Neural cell (in vitro differentiated cells): Measurements from ENCODE around the gene ZCCHC14. TPM values are rescaled to one million over a fixed set of nuclear protein-coding genes. Genes with fewer than 3 reads are reported as not detected.

Experiments
- H2AFZ ChIP-seq: fragments of 200-600, 300-800 bp; sonication (generic), shearing (Covaris generic); 2 replicates; pipeline ENCODE4 v1.6.0; 2014; ENCODE audit warnings: low read depth, mild to moderate bottlenecking, antibody characterized with exemption, low read length, moderate library complexity
- H3F3A ChIP-seq: fragments of 200-600 bp; shearing (Covaris generic); 2 replicates; pipeline ENCODE4 v1.6.1; 2016; ENCODE audit warnings: mild to moderate bottlenecking, moderate library complexity, mixed read lengths, antibody characterized with exemption, low read length; ENCODE audit not compliant: insufficient read depth, poor library complexity, severe bottlenecking
- H3K27ac ChIP-seq: fragments of 200-600, 300-800 bp; sonication (generic), shearing (Covaris generic); 2 replicates; pipeline ENCODE4 v1.5.1; 2014; ENCODE audit warnings: mild to moderate bottlenecking, low read length, moderate library complexity
- H3K27me3 ChIP-seq: fragments of 300-800, 200-600 bp; sonication (generic), shearing (Covaris generic); 2 replicates; pipeline ENCODE4 v1.6.0; 2014; ENCODE audit warnings: mild to moderate bottlenecking, low read depth, low read length, moderate library complexity; ENCODE audit not compliant: insufficient read depth
- H3K36me3 ChIP-seq: fragments of 300-800, 200-600 bp; sonication (generic), shearing (Covaris generic); 2 replicates; pipeline ENCODE4 v1.5.1; 2014; ENCODE audit warnings: mild to moderate bottlenecking, antibody characterized with exemption, low read length, moderate library complexity; ENCODE audit not compliant: insufficient read depth
- H3K4me2 ChIP-seq: fragments of 300-800, 200-600 bp; sonication (generic), shearing (Covaris generic); 2 replicates; pipeline ENCODE4 v1.6.0; 2014; ENCODE audit warnings: mild to moderate bottlenecking, low read length
- H3K4me3 ChIP-seq: fragments of 300-800, 200-600 bp; sonication (generic), shearing (Covaris generic); 2 replicates; pipeline ENCODE4 v1.5.1; 2014; ENCODE audit warnings: mild to moderate bottlenecking, low read length, moderate library complexity
- H3K79me2 ChIP-seq: fragments of 200-600 bp; shearing (Covaris generic); replicated peaks from 2 replicates; pipeline ENCODE4 v1.6.0; 2014; ENCODE audit warnings: mild to moderate bottlenecking, low read length, moderate library complexity; ENCODE audit not compliant: insufficient read depth
- H3K9ac ChIP-seq: fragments of 300-800, 200-600 bp; sonication (generic), shearing (Covaris generic); 2 replicates; pipeline ENCODE4 v1.6.1; 2016; ENCODE audit warnings: mild to moderate bottlenecking, low read length, mixed read lengths
- H3K9me2 ChIP-seq: fragments of 200-600 bp; shearing (Covaris generic); 2 replicates; pipeline ENCODE4 v1.6.1; 2016; ENCODE audit warnings: mild to moderate bottlenecking, low read length, mixed read lengths; ENCODE audit not compliant: insufficient read depth
- H3K9me3 ChIP-seq: fragments of 200-600, 300-800 bp; sonication (generic), shearing (Covaris generic); 2 replicates; pipeline ENCODE4 v1.6.1; 2016; ENCODE audit warnings: mild to moderate bottlenecking, mixed run types, low read length, moderate library complexity, mixed read lengths
- H4K20me1 ChIP-seq: fragments of 200-600 bp; shearing (Covaris generic); 2 replicates; pipeline ENCODE4 v1.6.1; 2016; ENCODE audit warnings: mild to moderate bottlenecking, mixed run types; ENCODE audit not compliant: insufficient read depth
- EP300 ChIP-seq: fragments of 450-650 bp; conservative IDR thresholded peaks from 2 replicates; pipeline ENCODE4 v1.6.1; 2014; ENCODE audit warnings: antibody characterized with exemption, mild to moderate bottlenecking, moderate library complexity; ENCODE audit not compliant: poor library complexity, severe bottlenecking
- EZH2 ChIP-seq: fragments of 200-600, 300-800 bp; shearing (Covaris generic), sonication (generic); IDR thresholded peaks from 2 replicates; pipeline ENCODE4 v1.6.1; 2014; ENCODE audit warnings: antibody characterized with exemption, low read length, borderline replicate concordance, mild to moderate bottlenecking; ENCODE audit not compliant: insufficient read depth, poor library complexity, severe bottlenecking
- MXI1 ChIP-seq: fragments of 450-650 bp; conservative IDR thresholded peaks from 2 replicates; pipeline ENCODE4 v1.6.1; 2014; ENCODE audit warnings: antibody characterized with exemption, mild to moderate bottlenecking; ENCODE audit not compliant: poor library complexity, severe bottlenecking
- POLR2AphosphoS5 ChIP-seq: IDR thresholded peaks from 2 replicates; pipeline ENCODE4 v1.6.1; 2012
- RAD21 ChIP-seq: fragments of 450-650 bp; conservative IDR thresholded peaks from 2 replicates; pipeline ENCODE4 v1.6.1; 2014; ENCODE audit warnings: antibody characterized with exemption, mild to moderate bottlenecking, moderate library complexity
- SMC3 ChIP-seq: fragments of 450-650 bp; conservative IDR thresholded peaks from 2 replicates; pipeline ENCODE4 v1.6.1; 2014; ENCODE audit warnings: antibody characterized with exemption, mild to moderate bottlenecking, moderate library complexity; ENCODE audit not compliant: poor library complexity
- TAF1 ChIP-seq: IDR thresholded peaks from 2 replicates; pipeline ENCODE4 v1.6.1; 2012; ENCODE audit warnings: low read depth
- polyA plus RNA-seq: library from polyadenylated mRNA; depleted of rRNA; stranded (reverse); fragments of >200 nt; gene quantifications from 2 replicates; pipeline ENCODE4 v1.2.3, GENCODE V29; 2014
- TF ChIP-seq, protein P1 (sequence below): IDR thresholded peaks from 2 replicates; pipeline ENCODE4 v1.6.1; 2012; ENCODE audit warnings: borderline replicate concordance
- TF ChIP-seq, protein P2 (sequence below): fragments of 450-650 bp; IDR thresholded peaks from 2 replicates; pipeline ENCODE4 v1.5.1; 2014; ENCODE audit warnings: antibody characterized with exemption, mild to moderate bottlenecking, moderate library complexity; ENCODE audit not compliant: poor library complexity, severe bottlenecking

The ZCCHC14 gene
- polyA plus RNA-seq, 1 donor from 2014 or later: 22.1 TPM

DNA sequence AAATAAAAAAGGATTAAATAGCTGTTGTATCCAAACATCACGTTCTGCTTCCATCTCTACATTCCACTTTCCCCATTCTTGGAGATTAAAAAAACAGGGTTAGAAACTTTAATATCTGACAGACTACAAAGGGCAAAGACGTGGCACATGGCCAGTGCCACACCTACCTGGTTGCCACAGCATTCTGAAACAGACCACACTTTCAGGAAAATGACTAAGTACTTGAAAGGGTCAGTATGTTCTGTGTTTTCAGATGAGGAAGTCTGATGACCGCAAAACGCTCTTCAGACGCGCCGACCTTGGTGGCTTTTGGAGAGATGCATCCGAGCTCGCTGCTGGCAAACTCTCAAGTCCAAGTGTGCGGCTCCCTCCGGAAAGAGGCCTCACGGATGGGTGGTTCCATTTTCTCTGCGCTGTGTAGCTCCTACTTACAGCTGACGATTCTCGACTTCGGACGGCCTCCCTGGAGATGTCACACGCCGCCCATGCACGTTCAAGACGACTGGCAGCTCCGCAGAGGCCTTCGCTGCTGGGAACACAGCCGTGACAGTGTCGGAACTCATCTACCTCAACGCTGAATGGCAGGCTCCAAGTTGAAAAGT, 85.2 kb downstream of the ZCCHC14 start:
- no peak overlapping the region for H3K9ac ChIP-seq
- H3K4me3 ChIP-seq: no peak overlapping the region
- no peaks in the 10 kb centered on the region for H3F3A ChIP-seq
- H2AFZ ChIP-seq: no peak overlapping the region
- no peak overlapping the region for H3K4me2 ChIP-seq
- H4K20me1 ChIP-seq: no peaks in the 10 kb centered on the region
- H3K27me3 ChIP-seq: no peaks in the 10 kb centered on the region
- peaks cover 6% of the 10 kb centered on the region for H3K36me3 ChIP-seq
- no peaks in the 10 kb centered on the region for H3K9me3 ChIP-seq
- no peaks in the 10 kb centered on the region for H3K79me2 ChIP-seq
- no peaks in the 10 kb centered on the region for H3K9me2 ChIP-seq
- TF ChIP-seq, protein P1, sequence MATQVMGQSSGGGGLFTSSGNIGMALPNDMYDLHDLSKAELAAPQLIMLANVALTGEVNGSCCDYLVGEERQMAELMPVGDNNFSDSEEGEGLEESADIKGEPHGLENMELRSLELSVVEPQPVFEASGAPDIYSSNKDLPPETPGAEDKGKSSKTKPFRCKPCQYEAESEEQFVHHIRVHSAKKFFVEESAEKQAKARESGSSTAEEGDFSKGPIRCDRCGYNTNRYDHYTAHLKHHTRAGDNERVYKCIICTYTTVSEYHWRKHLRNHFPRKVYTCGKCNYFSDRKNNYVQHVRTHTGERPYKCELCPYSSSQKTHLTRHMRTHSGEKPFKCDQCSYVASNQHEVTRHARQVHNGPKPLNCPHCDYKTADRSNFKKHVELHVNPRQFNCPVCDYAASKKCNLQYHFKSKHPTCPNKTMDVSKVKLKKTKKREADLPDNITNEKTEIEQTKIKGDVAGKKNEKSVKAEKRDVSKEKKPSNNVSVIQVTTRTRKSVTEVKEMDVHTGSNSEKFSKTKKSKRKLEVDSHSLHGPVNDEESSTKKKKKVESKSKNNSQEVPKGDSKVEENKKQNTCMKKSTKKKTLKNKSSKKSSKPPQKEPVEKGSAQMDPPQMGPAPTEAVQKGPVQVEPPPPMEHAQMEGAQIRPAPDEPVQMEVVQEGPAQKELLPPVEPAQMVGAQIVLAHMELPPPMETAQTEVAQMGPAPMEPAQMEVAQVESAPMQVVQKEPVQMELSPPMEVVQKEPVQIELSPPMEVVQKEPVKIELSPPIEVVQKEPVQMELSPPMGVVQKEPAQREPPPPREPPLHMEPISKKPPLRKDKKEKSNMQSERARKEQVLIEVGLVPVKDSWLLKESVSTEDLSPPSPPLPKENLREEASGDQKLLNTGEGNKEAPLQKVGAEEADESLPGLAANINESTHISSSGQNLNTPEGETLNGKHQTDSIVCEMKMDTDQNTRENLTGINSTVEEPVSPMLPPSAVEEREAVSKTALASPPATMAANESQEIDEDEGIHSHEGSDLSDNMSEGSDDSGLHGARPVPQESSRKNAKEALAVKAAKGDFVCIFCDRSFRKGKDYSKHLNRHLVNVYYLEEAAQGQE: no peak
- TF ChIP-seq EP300 (no peak), EZH2 (no peak), TAF1 (no peak), MXI1 (no peak), RAD21 (no peak), POLR2AphosphoS5 (no peak), SMC3 (no peak)
- TF ChIP-seq, protein P2, sequence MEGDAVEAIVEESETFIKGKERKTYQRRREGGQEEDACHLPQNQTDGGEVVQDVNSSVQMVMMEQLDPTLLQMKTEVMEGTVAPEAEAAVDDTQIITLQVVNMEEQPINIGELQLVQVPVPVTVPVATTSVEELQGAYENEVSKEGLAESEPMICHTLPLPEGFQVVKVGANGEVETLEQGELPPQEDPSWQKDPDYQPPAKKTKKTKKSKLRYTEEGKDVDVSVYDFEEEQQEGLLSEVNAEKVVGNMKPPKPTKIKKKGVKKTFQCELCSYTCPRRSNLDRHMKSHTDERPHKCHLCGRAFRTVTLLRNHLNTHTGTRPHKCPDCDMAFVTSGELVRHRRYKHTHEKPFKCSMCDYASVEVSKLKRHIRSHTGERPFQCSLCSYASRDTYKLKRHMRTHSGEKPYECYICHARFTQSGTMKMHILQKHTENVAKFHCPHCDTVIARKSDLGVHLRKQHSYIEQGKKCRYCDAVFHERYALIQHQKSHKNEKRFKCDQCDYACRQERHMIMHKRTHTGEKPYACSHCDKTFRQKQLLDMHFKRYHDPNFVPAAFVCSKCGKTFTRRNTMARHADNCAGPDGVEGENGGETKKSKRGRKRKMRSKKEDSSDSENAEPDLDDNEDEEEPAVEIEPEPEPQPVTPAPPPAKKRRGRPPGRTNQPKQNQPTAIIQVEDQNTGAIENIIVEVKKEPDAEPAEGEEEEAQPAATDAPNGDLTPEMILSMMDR: no peak
- H3K27ac ChIP-seq: no peak overlapping the region

DNA sequence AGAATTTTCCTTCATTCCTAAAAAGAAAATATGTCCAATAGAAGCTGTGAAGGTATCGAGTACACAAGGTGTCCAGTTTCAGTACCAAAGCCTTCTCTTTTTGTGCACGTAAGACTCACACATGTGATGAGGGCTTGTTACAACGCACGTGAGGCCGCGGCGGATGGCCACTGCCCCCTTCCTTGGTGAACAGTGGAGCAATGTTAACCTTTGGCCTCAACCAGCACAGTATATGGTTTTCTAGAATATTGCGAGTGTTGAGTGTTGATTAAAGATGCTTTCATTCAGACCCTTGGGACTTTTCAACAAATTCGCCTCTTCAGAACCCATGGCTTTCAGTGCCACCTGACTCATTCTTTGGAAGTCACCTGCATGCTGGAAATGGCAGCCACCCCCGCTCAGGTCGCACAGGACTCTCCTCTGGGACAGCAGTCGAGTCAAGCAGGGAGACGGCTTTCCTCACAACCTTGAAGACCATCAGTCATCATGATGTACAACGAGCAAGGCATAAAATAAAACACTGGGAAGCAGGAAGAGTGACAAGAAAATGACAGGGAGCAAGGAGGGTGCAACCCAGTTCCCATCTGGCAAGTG, 86.2 kb downstream of the ZCCHC14 start:
- H2AFZ ChIP-seq: no peak overlapping the region
- peaks cover 6% of the 10 kb centered on the region for H3K36me3 ChIP-seq
- no peak overlapping the region for H3K4me3 ChIP-seq
- no peaks in the 10 kb centered on the region for H3F3A ChIP-seq
- no peaks in the 10 kb centered on the region for H4K20me1 ChIP-seq
- no peaks in the 10 kb centered on the region for H3K9me2 ChIP-seq
- no peak for TF ChIP-seq POLR2AphosphoS5
- TF ChIP-seq MXI1: no peak
- TF ChIP-seq, protein P2: no peak
- TF ChIP-seq, protein P1: no peak
- TF ChIP-seq EZH2: no peak
- no peak for TF ChIP-seq SMC3
- no peak for TF ChIP-seq EP300
- H3K9me3 ChIP-seq: no peaks in the 10 kb centered on the region
- H3K9ac ChIP-seq: no peak overlapping the region
- H3K27ac ChIP-seq: no peak overlapping the region
- H3K4me2 ChIP-seq: no peak overlapping the region
- H3K27me3 ChIP-seq: no peaks in the 10 kb centered on the region
- no peaks in the 10 kb centered on the region for H3K79me2 ChIP-seq
